Osteoblast (primary cell): ENCODE data around the gene VPS13D. TPM values are rescaled to one million over a fixed set of nuclear protein-coding genes. Genes with fewer than 3 reads are reported as not detected.

ENCODE experiments used
- DNase-seq: peaks from one replicate; pipeline ENCODE4 v3.0.0; 2011; ENCODE audit warnings: low spot score, mixed read lengths; ENCODE audit not compliant: insufficient read length; ENCODE audit errors: missing footprints
- H2AFZ ChIP-seq: 2 replicates; pipeline ENCODE4 v1.6.0; 2011; ENCODE audit warnings: mild to moderate bottlenecking, low read length
- H3K27ac ChIP-seq: 2 replicates; pipeline ENCODE4 v1.5.1; 2011; ENCODE audit warnings: mild to moderate bottlenecking, low read depth, low read length, moderate library complexity
- H3K27me3 ChIP-seq: 2 replicates; pipeline ENCODE4 v1.6.0; 2012; ENCODE audit warnings: mild to moderate bottlenecking, control low read depth, inconsistent platforms, low read length, moderate library complexity; ENCODE audit not compliant: insufficient read depth
- H3K36me3 ChIP-seq: 2 replicates; pipeline ENCODE4 v1.5.1; 2011; ENCODE audit warnings: mild to moderate bottlenecking, low read length, control low read depth, moderate library complexity; ENCODE audit not compliant: insufficient read depth
- H3K4me1 ChIP-seq: 2 replicates; pipeline ENCODE4 v1.5.1; 2011; ENCODE audit warnings: mild to moderate bottlenecking, low read length, control low read depth, moderate library complexity; ENCODE audit not compliant: insufficient read depth
- H3K4me2 ChIP-seq: 2 replicates; pipeline ENCODE4 v1.6.0; 2011; ENCODE audit warnings: mild to moderate bottlenecking, low read length; ENCODE audit not compliant: insufficient read depth
- H3K4me3 ChIP-seq: fragments of 200-600 bp; sonication (generic); 3 replicates; pipeline ENCODE4 v1.5.1; 2012; ENCODE audit warnings: mild to moderate bottlenecking, low read length, inconsistent platforms; ENCODE audit not compliant: insufficient read depth
- H3K79me2 ChIP-seq: 2 replicates; pipeline ENCODE4 v1.6.0; 2012; ENCODE audit warnings: mild to moderate bottlenecking, low read length, control low read depth, inconsistent platforms; ENCODE audit not compliant: insufficient read depth
- H3K9me3 ChIP-seq: 2 replicates; pipeline ENCODE4 v1.5.1; 2011; ENCODE audit warnings: low read depth, low read length, control low read depth
- H4K20me1 ChIP-seq: 2 replicates; pipeline ENCODE4 v1.6.0; 2012; ENCODE audit warnings: mild to moderate bottlenecking, low read length, control low read depth; ENCODE audit not compliant: insufficient read depth
- CTCF ChIP-seq: IDR thresholded peaks from 2 replicates; pipeline ENCODE4 v1.5.1; 2011; ENCODE audit warnings: mild to moderate bottlenecking, low read depth, low read length, moderate library complexity; ENCODE audit errors: extremely low read depth
- total RNA-seq: library from RNA; depleted of rRNA; stranded (reverse); fragments of >200 nt; gene quantifications from 2 replicates; pipeline ENCODE4 v1.2.3, GENCODE V29; 2012

The VPS13D gene
- total RNA-seq, 1 donor = 48.5 TPM

GRCh38 chr1:12446593-12446992 lies 216.8 kb downstream of the VPS13D start:
- H3K27ac ChIP-seq = peak overlapping the region; percentile 95
- H3K79me2 ChIP-seq = no peaks in the 10 kb centered on the region
- no peaks in the 10 kb centered on the region for H4K20me1 ChIP-seq
- H3K4me2 ChIP-seq = no peak overlapping the region
- H3K27me3 ChIP-seq = no peaks in the 10 kb centered on the region
- no peak for DNase-seq
- peaks cover 39% of the 10 kb centered on the region for H3K4me1 ChIP-seq
- no peaks in the 10 kb centered on the region for H3K36me3 ChIP-seq
- no peaks in the 10 kb centered on the region for H3K9me3 ChIP-seq
- no peak for TF ChIP-seq CTCF
- no peak overlapping the region for H2AFZ ChIP-seq
- no peak overlapping the region for H3K4me3 ChIP-seq

GRCh38 chr1:12447307-12447706 lies 217.5 kb downstream of the VPS13D start:
- Histone ChIP-seq H3K4me3 (no peak overlapping the region), H3K36me3 (no peaks in the 10 kb centered on the region), H2AFZ (no peak overlapping the region), H3K27ac (peak overlapping the region; percentile 95), H3K79me2 (no peaks in the 10 kb centered on the region), H3K4me1 (peaks cover 39% of the 10 kb centered on the region), H4K20me1 (no peaks in the 10 kb centered on the region), H3K4me2 (peak overlapping the region; percentile 57), H3K9me3 (no peaks in the 10 kb centered on the region), H3K27me3 (no peaks in the 10 kb centered on the region)
- no peak for DNase-seq
- no peak for TF ChIP-seq CTCF

- DNase-seq = no peak
- no peaks in the 10 kb centered on the region for H4K20me1 ChIP-seq
- no peak overlapping the region for H2AFZ ChIP-seq
- peak overlapping the region; percentile 57 for H3K4me2 ChIP-seq
- H3K79me2 ChIP-seq = no peaks in the 10 kb centered on the region
- no peaks in the 10 kb centered on the region for H3K27me3 ChIP-seq
- no peaks in the 10 kb centered on the region for H3K36me3 ChIP-seq
- H3K4me1 ChIP-seq = peaks cover 39% of the 10 kb centered on the region
- no peak overlapping the region for H3K4me3 ChIP-seq
- no peaks in the 10 kb centered on the region for H3K9me3 ChIP-seq
- H3K27ac ChIP-seq = peak overlapping the region; percentile 95
- TF ChIP-seq CTCF = no peak
Measured at GRCh38 chr1:12447849-12448312, 218.1 kb downstream of the VPS13D start.

GRCh38 chr1:12448746-12449177 lies 218.9 kb downstream of the VPS13D start:
- Histone ChIP-seq H3K27ac (peak overlapping the region; percentile 95), H3K4me3 (peak overlapping the region; percentile 11), H3K4me1 (peaks cover 45% of the 10 kb centered on the region), H3K9me3 (no peaks in the 10 kb centered on the region), H3K27me3 (no peaks in the 10 kb centered on the region), H3K4me2 (peak overlapping the region; percentile 78), H3K36me3 (no peaks in the 10 kb centered on the region), H2AFZ (no peak overlapping the region), H3K79me2 (no peaks in the 10 kb centered on the region), H4K20me1 (no peaks in the 10 kb centered on the region)
- no peak for DNase-seq
- TF ChIP-seq CTCF = no peak
